Measurements from ENCODE around the gene CNTNAP5.

DNA sequence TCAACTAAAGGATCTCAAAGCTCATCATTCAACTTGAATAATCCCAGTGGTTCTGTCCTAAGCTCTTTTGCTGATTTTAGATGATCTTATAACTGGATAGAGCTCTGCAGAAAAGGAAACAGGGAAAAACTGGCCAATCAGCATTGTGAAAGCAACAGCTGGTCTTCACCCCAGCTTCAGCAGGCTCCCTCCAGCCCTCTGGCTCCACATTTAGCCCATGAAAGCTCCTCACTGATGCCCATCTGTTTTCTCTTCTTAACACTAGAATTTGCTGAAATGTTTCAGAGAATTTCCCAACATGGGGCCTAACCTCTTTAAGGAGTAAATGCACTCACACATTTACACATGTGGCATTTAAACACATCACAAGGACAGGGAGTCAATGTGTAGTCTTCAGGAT lies 223.3 kb downstream of the CNTNAP5 start:
- TF ChIP-seq TOX (CRISPR knock-in tag; IDR thresholded peaks at IDR 0.05; ENCODE audit: borderline replicate concordance): no peak
- no peak for TF ChIP-seq GLIS3 (CRISPR knock-in tag; IDR thresholded peaks at IDR 0.05)
- no peak for TF ChIP-seq ESRRG (CRISPR knock-in tag; IDR thresholded peaks at IDR 0.05)
- no peak for TF ChIP-seq BACH2 (CRISPR knock-in tag; IDR thresholded peaks at IDR 0.05; ENCODE audit: borderline replicate concordance)
- no peak for TF ChIP-seq ZNF8 (CRISPR knock-in tag; IDR thresholded peaks at IDR 0.05)
- no peak for TF ChIP-seq ZNF70 (CRISPR knock-in tag; IDR thresholded peaks at IDR 0.05)
- TF ChIP-seq, protein P1, sequence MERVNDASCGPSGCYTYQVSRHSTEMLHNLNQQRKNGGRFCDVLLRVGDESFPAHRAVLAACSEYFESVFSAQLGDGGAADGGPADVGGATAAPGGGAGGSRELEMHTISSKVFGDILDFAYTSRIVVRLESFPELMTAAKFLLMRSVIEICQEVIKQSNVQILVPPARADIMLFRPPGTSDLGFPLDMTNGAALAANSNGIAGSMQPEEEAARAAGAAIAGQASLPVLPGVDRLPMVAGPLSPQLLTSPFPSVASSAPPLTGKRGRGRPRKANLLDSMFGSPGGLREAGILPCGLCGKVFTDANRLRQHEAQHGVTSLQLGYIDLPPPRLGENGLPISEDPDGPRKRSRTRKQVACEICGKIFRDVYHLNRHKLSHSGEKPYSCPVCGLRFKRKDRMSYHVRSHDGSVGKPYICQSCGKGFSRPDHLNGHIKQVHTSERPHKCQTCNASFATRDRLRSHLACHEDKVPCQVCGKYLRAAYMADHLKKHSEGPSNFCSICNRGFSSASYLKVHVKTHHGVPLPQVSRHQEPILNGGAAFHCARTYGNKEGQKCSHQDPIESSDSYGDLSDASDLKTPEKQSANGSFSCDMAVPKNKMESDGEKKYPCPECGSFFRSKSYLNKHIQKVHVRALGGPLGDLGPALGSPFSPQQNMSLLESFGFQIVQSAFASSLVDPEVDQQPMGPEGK (CRISPR knock-in tag; IDR thresholded peaks at IDR 0.05; ENCODE audit: borderline replicate concordance): no peak
- no peak for TF ChIP-seq TCF4 (CRISPR knock-in tag; IDR thresholded peaks at IDR 0.05; ENCODE audit: borderline replicate concordance)
- TF ChIP-seq ZFP30 (CRISPR knock-in tag; IDR thresholded peaks at IDR 0.05): no peak
- TF ChIP-seq, protein P2, sequence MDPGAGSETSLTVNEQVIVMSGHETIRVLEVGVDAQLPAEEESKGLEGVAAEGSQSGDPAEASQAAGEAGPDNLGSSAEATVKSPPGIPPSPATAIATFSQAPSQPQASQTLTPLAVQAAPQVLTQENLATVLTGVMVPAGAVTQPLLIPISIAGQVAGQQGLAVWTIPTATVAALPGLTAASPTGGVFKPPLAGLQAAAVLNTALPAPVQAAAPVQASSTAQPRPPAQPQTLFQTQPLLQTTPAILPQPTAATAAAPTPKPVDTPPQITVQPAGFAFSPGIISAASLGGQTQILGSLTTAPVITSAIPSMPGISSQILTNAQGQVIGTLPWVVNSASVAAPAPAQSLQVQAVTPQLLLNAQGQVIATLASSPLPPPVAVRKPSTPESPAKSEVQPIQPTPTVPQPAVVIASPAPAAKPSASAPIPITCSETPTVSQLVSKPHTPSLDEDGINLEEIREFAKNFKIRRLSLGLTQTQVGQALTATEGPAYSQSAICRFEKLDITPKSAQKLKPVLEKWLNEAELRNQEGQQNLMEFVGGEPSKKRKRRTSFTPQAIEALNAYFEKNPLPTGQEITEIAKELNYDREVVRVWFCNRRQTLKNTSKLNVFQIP (CRISPR knock-in tag; IDR thresholded peaks at IDR 0.05; ENCODE audit: borderline replicate concordance, low read depth): no peak
- TF ChIP-seq PPARA (CRISPR knock-in tag; IDR thresholded peaks at IDR 0.05; ENCODE audit: borderline replicate concordance): no peak
- TF ChIP-seq ZFP3 (CRISPR knock-in tag; IDR thresholded peaks at IDR 0.05): no peak
- TF ChIP-seq, protein P3, sequence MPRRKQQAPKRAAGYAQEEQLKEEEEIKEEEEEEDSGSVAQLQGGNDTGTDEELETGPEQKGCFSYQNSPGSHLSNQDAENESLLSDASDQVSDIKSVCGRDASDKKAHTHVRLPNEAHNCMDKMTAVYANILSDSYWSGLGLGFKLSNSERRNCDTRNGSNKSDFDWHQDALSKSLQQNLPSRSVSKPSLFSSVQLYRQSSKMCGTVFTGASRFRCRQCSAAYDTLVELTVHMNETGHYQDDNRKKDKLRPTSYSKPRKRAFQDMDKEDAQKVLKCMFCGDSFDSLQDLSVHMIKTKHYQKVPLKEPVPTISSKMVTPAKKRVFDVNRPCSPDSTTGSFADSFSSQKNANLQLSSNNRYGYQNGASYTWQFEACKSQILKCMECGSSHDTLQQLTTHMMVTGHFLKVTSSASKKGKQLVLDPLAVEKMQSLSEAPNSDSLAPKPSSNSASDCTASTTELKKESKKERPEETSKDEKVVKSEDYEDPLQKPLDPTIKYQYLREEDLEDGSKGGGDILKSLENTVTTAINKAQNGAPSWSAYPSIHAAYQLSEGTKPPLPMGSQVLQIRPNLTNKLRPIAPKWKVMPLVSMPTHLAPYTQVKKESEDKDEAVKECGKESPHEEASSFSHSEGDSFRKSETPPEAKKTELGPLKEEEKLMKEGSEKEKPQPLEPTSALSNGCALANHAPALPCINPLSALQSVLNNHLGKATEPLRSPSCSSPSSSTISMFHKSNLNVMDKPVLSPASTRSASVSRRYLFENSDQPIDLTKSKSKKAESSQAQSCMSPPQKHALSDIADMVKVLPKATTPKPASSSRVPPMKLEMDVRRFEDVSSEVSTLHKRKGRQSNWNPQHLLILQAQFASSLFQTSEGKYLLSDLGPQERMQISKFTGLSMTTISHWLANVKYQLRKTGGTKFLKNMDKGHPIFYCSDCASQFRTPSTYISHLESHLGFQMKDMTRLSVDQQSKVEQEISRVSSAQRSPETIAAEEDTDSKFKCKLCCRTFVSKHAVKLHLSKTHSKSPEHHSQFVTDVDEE (CRISPR knock-in tag; IDR thresholded peaks at IDR 0.05): no peak
- TF ChIP-seq ARNTL (CRISPR knock-in tag; IDR thresholded peaks at IDR 0.05; ENCODE audit: borderline replicate concordance, low read depth): no peak

All from SK-N-SH treated with all-trans-retinoic acid at 6 μM for 48 hours (cell line).